Measurements from ENCODE around the gene CTSF.
"Not testable (repeated sequence)": the region's sequence is repeated elsewhere in the genome, so short reads cannot be mapped to it uniquely, and the experiment has no call there.

The CTSF gene

GRCh38 chr11:66568124-66568916 lies at the start of gene CTSF:
Gene CTSF (minus strand): TSS chr11:66568606. CDS start chr11:66568486, 120 bp downstream.
- DNase-seq, result peak; percentile 34

DNA sequence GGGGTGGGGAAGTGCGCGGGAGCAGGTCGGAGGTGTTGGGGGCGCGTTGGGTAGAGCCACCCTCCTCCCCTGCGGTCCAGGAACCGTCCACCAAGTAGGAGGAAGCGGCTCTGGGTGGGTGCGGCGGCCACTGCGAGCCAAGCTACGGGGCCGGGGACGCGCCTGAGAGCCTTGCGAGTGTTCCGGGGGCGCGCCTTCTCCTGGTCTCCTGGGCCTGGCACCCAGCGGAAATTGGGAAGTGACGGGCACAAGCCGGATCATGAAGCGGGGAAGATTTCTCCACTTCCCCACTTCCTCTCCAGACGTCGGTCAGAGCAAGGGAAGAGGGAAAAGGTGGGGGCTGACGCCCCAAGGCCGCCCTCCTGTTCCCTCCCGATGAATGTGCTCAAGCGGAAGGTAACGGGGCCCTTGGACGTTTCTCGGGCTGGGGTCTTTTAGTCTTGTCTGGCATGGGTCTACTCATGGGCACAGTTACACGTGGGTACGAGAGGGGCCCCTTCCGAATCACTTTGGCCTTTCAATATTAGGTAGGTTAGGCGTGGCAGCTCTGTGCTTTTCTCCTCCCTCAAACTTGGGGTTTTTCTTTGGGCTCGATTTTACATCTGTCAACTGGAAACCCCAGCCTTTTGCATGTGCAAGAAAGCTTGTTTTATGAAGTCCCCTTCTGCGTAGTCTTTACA lies 48.9 kb upstream of the CTSF start:
- no peak for DNase-seq

DNA sequence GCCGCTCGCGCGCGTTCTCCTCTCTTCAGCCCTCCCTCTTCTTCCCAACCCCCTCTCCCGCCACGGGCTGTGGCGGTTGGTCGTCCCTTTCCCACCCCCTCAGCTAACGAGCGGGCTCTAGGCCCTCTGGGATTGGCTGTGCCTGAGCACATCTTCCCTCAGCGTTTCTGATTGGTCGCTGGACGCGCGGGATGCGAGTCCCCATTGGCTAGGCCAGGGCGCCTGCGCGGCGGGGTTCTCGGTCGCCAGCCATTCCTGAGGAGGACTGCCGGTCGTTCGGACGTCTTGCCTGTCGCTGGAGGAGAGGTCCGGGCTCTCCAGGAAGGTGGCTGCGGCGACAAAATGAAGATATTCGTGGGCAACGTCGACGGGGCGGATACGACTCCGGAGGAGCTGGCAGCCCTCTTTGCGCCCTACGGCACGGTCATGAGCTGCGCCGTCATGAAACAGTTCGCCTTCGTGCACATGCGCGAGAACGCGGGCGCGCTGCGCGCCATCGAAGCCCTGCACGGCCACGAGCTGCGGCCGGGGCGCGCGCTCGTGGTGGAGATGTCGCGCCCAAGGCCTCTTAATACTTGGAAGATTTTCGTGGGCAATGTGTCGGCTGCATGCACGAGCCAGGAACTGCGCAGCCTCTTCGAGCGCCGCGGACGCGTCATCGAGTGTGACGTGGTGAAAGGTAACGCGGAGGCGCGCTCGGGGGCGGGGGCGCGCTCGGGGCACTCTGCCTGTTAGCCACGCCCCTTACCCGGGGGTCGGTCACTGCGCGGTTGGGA lies 48.2 kb upstream of the CTSF start, which contains the start of gene RBM14:
RBM14 (plus strand) TSS at position 252 of the 776 bp plus-strand sequence; CDS start at position 343, 91 bp downstream.
- DNase-seq, result peak; percentile 98

DNA sequence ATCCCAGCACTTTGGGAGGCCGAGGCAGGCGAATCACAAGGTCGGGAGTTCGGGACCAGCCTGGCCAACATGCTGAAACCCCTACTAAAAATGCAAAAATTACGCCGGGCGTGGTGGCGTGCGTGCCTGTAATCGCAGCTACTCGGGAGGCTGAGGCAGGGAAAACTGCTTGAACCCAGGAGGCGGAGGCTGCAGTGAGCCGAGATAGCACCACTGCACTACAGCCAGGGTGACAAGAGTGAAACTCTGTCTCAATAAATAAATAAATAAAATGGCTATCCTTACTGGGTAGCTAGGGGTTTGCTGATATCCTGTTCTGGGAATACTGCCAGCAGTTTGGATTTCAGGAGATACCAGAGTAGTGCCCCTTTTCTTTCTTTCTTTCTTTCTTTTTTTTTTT lies 45.7 kb upstream of the CTSF start:
- DNase-seq, result no peak

- DNase-seq, result no peak
Observed at GRCh38 chr11:66612458-66612857, 44.1 kb upstream of the CTSF start.

GRCh38 chr11:66609721-66610617 lies 41.6 kb upstream of the CTSF start:
- no peak for DNase-seq

DNA sequence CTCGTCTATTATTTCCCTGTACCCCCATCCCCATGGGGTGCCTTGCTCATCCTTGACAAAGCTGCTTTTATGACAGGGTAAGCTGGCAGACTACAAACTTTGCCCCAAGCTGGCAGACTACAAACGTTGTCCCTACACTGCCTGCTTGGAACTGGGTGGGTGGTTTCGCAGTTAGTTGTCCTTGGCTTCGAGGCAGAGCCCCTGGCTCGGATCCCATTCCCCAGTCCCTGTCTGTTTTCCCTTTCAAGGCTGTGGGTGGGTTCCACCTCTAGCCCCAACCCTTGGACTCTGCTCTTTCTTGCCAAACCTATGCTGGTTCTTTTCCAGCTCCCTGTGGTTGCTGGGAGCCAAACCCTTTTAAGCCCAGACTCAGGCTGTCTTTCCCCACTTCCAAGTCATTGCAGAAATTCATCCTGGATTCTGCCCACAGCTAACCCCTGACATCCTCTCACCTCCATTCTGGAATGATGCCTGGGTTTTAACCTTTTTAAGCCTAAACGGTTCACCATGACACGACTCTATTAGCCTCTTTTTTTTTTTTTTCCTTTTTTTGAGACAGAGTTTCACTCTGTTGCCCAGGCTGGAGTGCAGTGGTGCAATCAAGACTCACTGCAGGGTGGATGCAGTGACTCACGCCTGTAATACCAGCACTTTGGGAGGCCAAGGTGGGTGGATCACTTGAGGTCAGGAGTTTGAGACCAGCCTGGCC lies 38.9 kb upstream of the CTSF start:
- peak; percentile 98 for DNase-seq

- DNase-seq, result not testable (repeated sequence)
Observed at GRCh38 chr11:66606608-66607007, 38.2 kb upstream of the CTSF start.

DNA sequence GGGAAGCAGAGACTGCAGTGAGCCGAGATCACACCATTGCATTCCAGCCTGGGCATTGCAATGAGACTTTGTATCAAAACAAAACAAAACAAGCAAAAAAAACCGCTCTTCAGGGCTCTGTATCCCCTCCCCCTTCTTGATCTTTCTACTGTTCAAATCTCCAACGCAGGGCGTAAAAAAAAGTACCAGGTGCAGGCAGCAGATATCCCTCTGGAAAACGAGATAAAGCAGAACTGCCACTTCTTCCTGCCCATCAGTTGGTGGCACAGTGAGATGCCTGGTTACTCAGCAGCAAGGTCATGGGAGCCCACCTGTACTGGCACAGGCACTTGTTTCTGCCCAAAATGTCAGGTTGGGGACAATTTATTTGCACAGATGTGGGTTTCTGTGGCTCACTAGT lies 35.7 kb upstream of the CTSF start:
- no peak for DNase-seq

DNA sequence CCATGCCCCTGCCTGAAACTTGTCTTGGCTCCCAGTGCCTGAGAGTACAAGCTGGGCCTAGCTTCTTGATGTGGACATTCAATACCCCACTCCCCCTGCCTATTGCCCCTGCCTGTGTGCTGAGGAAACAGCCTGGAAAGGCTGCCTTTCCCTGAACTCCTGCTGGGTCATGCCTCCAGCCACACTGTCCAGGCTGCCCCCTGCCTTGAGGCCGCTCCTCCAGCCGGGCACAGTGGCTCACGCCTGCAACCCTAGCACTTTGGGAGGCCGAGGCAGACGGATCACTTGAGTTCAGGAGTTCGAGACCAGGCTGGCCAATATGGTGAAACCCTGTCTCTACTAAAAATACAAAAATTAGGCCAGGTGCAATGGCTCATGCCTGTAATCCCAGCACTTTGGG lies 34.7 kb upstream of the CTSF start:
- no peak for DNase-seq

DNA sequence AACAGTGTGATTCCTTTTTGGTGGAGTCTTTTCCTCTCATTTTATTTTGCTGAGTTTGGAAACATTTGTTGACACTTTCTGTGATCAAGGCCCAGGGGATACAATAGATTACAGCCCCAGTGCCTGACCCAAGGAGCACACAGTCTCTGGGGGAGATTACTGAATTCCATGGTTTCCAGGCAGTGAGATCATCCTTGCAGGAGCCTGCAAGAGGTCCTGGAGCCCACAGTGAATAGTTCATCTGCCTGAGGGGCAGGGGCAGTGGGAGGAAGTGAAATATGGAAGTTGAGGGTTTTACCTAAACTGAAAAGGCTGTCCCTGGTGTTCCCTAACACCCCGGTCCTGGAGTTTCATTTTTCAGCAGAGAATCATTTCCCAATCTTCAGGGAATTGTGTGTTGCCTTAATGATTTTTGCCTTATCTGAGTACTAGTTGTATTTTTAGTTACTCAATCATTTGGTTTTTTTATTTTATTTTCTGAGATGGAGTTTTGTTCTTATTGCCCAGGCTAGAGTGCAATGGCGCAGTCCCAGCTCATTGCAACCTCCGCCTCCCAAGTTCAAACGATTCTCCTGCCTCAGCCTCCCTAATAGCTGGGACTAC lies 32.3 kb upstream of the CTSF start:
- no peak for DNase-seq

DNA sequence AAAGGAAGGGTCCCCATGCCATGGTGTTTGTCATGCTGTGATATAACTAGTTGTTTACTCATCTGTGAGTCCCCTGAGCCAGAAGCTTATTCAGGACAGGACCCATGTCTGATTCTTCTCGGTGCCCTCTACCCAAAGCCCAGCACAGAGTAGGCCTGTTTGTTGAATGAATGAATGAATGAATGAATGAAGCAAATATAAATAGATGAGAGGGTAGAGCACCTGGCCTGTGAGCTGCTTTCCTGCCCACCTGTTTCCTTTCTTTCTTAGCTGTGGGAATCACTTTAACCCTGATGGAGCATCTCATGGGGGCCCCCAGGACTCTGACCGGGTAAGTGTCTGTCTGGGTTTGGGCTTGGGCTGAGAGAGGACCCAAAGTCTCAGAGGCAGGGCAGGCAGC lies 31.8 kb upstream of the CTSF start:
- no peak for DNase-seq

DNA sequence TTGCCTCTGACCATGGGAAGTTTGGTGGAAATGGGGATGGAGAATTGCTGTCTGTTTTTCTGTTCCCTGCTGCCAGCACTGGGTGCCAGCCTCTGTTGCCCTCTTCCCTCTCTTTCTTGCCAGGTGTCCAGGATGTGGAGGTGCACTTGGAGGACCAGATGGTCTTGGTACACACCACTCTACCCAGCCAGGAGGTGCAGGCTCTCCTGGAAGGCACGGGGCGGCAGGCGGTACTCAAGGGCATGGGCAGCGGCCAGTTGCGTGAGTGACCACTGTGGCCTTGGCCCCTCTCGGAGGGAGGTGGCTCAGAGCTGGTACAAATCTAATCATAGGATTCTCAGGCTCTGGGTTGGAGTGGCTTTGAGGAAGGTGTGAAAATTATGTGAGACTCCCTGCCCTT lies 30.6 kb upstream of the CTSF start:
- no peak for DNase-seq

DNA sequence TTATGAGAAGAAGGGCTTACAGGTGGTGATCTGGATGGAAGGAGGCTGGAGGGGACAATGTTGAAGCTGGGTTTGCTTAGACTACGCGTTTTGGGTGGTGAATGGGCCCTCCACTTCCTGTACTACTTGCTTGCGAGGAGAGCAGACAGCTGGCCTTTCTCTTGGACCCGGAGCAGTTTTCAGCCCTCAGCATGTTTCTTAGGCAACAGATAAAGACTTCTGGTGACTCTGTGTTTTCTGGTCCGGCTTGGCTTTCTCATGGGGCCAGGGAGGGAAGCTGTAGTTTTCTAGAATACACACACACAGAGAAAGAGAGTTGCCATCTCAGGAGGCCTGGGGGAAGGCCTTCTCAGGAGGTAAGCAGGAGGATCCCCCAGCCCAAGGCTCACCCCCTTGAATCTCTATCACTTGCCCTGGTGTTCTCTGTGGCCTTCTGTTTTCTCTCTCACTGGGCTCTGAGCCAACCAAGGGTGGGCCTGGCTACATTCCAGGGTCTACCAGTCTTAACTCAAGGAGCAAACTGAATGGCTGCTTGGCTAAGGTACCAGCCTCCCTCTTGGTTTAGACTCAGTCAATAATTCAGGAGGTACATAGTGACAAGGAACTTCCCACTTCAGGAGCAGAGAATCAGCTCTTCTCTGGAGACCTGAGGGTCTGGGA lies 27.0 kb upstream of the CTSF start:
- DNase-seq, result no peak

- DNase-seq, result no peak
Observed at GRCh38 chr11:66593650-66594049, 25.2 kb upstream of the CTSF start.

DNA sequence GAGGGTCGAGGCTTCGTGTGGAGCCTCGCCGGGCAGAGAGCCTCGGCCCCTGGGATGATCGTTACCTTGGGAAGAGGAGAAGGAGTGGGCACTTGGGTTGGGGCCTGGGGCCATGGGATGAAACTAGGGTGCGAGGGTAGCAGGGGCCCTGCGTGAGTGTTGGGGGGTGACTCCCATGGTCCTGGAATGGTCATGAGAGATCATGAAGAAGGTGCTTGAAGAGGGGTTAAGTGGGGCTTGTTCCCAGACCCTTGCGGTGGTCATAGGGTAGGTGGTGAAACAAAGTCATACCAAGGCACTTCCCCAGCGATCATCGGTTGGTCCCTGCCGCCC lies 24.9 kb upstream of the CTSF start:
- no peak for DNase-seq

DNA sequence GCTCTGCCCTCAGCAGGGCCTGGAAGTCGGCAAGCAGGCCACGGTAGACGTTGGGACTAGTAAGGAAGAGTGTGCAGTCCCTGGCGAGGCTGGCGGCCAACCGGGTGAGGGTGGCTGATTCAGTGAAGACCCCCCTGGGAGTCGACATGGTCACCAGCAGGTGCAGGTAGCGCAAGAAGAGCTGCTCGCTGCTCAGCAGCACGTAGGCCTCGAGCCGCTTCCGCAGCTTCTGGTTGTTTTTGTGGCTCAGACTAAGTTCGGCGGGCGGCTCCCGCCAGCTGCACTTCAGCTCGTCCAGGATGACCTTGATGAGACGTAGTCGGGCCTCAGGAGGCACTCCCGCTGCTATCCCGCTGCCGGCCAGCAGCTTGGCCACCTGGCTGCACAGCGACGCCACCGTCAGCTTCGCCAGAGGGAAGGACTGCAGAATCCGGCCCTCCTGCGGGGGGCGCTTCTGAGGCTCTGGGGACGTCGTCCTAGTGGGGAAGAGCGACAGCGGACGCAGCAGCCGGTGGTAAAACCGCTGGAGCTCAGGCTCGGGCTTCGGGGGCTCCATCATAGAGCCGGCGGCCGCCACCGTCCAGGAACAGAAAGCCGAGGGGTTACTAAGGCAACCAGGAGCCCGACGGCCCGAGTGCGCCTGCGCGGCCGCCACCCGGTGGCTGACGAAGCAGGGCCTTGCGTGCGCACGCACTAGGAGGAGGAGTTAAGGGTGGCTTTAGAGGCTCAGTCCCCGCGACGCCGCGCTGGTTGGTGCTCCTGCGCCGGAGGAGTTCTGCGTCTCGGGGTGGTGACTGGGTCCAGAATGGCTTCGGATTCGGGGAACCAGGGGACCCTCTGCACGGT lies 24.3 kb upstream of the CTSF start, which contains the start of the genes CCDC87 and CCS:
CCDC87 (minus strand) TSS at position 607 of the 846 bp plus-strand sequence; CDS start at position 559, 48 bp downstream.
CCS (plus strand) TSS at position 729 of the 846 bp plus-strand sequence; CDS start at position 806, 77 bp downstream.
- peak; percentile 83 for DNase-seq

DNA sequence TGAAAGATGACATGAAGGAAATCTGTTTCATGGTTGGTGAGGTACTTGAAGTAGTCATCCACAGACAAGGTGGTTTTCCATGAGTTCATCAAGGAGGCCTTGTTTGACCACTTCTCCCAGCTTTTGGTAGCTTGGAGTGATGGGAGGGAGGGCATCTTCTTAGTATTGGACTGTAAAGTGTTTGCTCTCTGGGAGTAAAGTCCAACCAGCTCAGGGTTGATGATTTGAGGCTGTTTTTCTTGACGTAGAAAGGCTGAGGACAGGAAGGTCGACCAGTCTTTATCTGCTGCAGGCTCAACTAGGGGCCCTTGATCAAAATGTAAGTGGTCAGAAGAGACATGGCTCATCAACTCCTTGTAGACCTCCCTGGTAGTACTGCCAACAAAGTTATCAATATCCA lies 22.8 kb upstream of the CTSF start:
- no peak for DNase-seq

GRCh38 chr11:66589996-66590675 lies 21.7 kb upstream of the CTSF start:
- no peak for DNase-seq
